CD4-positive, alpha-beta memory T cell (primary cell): ENCODE data around the gene FSTL3. TPM values are rescaled to one million over a fixed set of nuclear protein-coding genes. Genes with fewer than 3 reads are reported as not detected.

ENCODE experiments used
- CTCF ChIA-PET: fragments of 350-600 bp; sonication (Branson Sonifier 250); formaldehyde crosslinking; loops from one replicate; lab custom pipeline; 2021; ENCODE audit warnings: inconsistent platforms; ENCODE audit not compliant: partially characterized antibody; lab: Charles Lee
- POLR2A ChIA-PET: fragments of 350-600 bp; sonication (Branson Sonifier 250); formaldehyde crosslinking; loops from one replicate; lab custom pipeline; 2021; ENCODE audit not compliant: partially characterized antibody; lab: Charles Lee
- DNase-seq, 5 donors: peaks; one replicate each; pipeline versions ENCODE4 v3.0.0 to v3.0.0-alpha.2; 2020 to 2022; ENCODE audit warnings: mixed read lengths in 1 of 5
- H3K27ac ChIP-seq: one replicate; pipeline ENCODE4 v1.7.0; 2013; ENCODE audit warnings: low read depth, low read length
- H3K27me3 ChIP-seq: 2 replicates; pipeline ENCODE4 v1.7.0; 2013; ENCODE audit warnings: mild to moderate bottlenecking, low read length, moderate library complexity; ENCODE audit not compliant: insufficient read depth
- H3K36me3 ChIP-seq: 2 replicates; pipeline ENCODE4 v1.7.0; 2013; ENCODE audit warnings: mild to moderate bottlenecking, low read length, moderate library complexity; ENCODE audit not compliant: insufficient read depth
- H3K4me1 ChIP-seq: 2 replicates; pipeline ENCODE4 v1.7.0; 2013; ENCODE audit warnings: mild to moderate bottlenecking, low read length, moderate library complexity; ENCODE audit not compliant: insufficient read depth
- H3K4me3 ChIP-seq, 2 donors: one replicate each; pipeline ENCODE4 v1.7.0; 2013; ENCODE audit warnings: low read length in 2 of 2, mild to moderate bottlenecking in 1 of 2
- H3K9me3 ChIP-seq, 2 donors: one replicate each; pipeline ENCODE4 v1.7.0; 2013; ENCODE audit warnings: low read length in 2 of 2, control low read depth in 1 of 2; ENCODE audit not compliant: control insufficient read depth in 1 of 2
- H3K27ac Mint-ChIP-seq, 7 donors: one replicate each; pipeline ENCODE4 v1.8.0; 2020 to 2021; ENCODE audit warnings: mixed read lengths in 7 of 7, mild to moderate bottlenecking in 6 of 7, inconsistent platforms in 3 of 7, moderate library complexity in 3 of 7
- H3K27me3 Mint-ChIP-seq, 2 donors: one replicate each; pipeline ENCODE4 v1.8.0; 2020 to 2021; ENCODE audit warnings: mixed read lengths in 2 of 2
- H3K36me3 Mint-ChIP-seq, 2 donors: one replicate each; pipeline ENCODE4 v1.8.0; 2020 to 2021; ENCODE audit warnings: mixed read lengths in 2 of 2, inconsistent platforms in 1 of 2, mild to moderate bottlenecking in 1 of 2
- H3K4me1 Mint-ChIP-seq, 4 donors: one replicate each; pipeline ENCODE4 v1.8.0; 2020 to 2021; ENCODE audit warnings: mixed read lengths in 4 of 4, mild to moderate bottlenecking in 1 of 4
- H3K4me3 Mint-ChIP-seq, 8 donors: one replicate each; pipeline ENCODE4 v1.8.0; 2020 to 2021; ENCODE audit warnings: mixed read lengths in 8 of 8, mild to moderate bottlenecking in 7 of 8, moderate library complexity in 6 of 8, inconsistent platforms in 3 of 8
- H3K9me3 Mint-ChIP-seq, 8 donors: one replicate each; pipeline ENCODE4 v1.8.0; 2020 to 2021; ENCODE audit warnings: mixed read lengths in 8 of 8, mild to moderate bottlenecking in 5 of 8, inconsistent platforms in 3 of 8, moderate library complexity in 1 of 8
- intact Hi-C: fragments of 100-400 bp; cut with micrococcal nuclease; formaldehyde crosslinking; loops from one replicate; pipeline ENCODE4 v1.15.1; 2023
- polyA plus RNA-seq, 2 donors: library from polyadenylated mRNA; unstranded; fragments of 300-500 nt; fragmentation: Illumina TruSeq; gene quantifications; one replicate each; pipeline ENCODE4 v1.2.3, GENCODE V29; 2021
- total RNA-seq, 2 experiments: library from RNA; stranded (reverse); gene quantifications; one replicate each; pipeline ENCODE4 v1.2.3, GENCODE V29; 2021

FSTL3 gene
- total and polyA plus RNA-seq, 4 experiments from 2014 or later = 2.0 to 3.4 (median 2.5) TPM

DNA sequence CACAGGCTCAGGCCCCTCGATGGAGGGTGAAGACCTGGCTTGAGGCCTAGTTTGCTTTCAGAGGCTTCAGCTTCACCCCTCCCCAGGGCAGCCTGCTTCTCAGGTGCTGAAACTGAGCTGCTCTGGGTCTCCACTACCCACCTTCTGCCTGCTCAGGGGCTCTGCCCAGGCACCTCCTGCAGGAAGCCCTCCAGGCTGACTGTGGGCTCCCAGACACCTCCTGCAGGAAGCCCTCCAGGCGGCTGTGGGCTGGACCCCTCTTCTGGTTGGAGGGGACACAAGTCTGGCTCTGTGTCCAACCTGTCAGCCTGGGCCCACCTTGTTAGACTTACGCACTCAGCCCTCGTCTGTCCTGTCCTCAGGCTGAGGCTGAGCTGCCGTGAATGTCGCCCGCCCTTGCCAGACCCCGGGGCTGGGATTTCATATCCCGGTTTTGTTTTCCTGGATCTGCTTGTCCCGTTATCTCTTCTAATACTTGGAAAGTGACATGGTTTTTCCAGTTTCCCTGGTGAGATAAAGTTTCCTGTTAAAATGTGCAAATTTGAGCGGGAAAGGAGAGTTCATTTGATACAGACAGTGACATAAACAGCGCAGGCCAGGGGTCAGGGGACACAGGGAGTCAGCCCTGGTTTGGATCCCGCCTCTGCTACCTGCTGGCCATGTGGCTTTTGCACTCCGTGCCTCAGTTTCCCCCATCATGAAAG lies 53.9 kb downstream of the FSTL3 start:
- H3K27ac ChIP-seq = no peak overlapping the region
- peak in 1 of 5 donors; percentile 25 for DNase-seq
- peaks cover 7 to 18% (median 9%) of the 10 kb centered on the region in 4 donors for H3K4me1 Mint-ChIP-seq
- H3K27me3 Mint-ChIP-seq = peaks cover 0 to 3% of the 10 kb centered on the region in 2 donors
- H3K4me1 ChIP-seq = no peaks in the 10 kb centered on the region
- H3K9me3 Mint-ChIP-seq = peaks cover 0 to 2% (median 0%) of the 10 kb centered on the region in 8 donors
- no peaks in the 10 kb centered on the region for H3K36me3 Mint-ChIP-seq
- no peak overlapping the region for H3K4me3 ChIP-seq
- POLR2A ChIA-PET = no interaction called here
- no peak overlapping the region for H3K4me3 Mint-ChIP-seq
- CTCF ChIA-PET = no interaction called here
- H3K27me3 ChIP-seq = no peaks in the 10 kb centered on the region
- no peaks in the 10 kb centered on the region for H3K9me3 ChIP-seq
- intact Hi-C loops = no loop called here
- H3K36me3 ChIP-seq = no peaks in the 10 kb centered on the region
- H3K27ac Mint-ChIP-seq = no peak overlapping the region

DNA sequence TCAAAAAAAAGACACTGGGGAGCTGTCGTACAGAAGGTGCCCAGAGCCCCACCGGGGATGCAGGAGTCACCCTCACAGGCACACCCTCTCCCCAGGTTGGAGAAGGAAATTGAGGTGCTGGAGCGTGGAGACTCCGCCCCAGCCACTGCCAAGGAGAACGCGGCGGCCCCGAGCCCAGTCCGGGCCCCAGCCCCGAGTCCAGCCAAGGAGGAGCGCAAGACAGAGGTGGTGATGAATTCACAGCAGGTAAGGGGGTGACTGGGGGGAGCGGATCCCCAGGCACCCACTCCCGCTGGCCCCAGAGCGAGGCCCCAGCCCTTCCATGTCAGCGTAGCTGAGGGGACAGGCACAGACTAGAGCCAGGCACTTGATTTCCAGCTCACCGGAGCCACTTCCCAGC lies 54.8 kb downstream of the FSTL3 start:
- Histone ChIP-seq H3K9me3 (no peaks in the 10 kb centered on the region), H3K27ac (no peak overlapping the region), H3K27me3 (no peaks in the 10 kb centered on the region), H3K36me3 (no peaks in the 10 kb centered on the region), H3K4me3 (no peak overlapping the region), H3K4me1 (no peaks in the 10 kb centered on the region)
- no peaks in the 10 kb centered on the region for H3K36me3 Mint-ChIP-seq
- peak overlapping the region in 2 of 7 donors; percentile 13 to 79 for H3K27ac Mint-ChIP-seq
- H3K4me1 Mint-ChIP-seq = peaks cover 7 to 18% (median 9%) of the 10 kb centered on the region in 4 donors
- H3K4me3 Mint-ChIP-seq = no peak overlapping the region
- POLR2A ChIA-PET = no interaction called here
- peaks cover 0 to 3% of the 10 kb centered on the region in 2 donors for H3K27me3 Mint-ChIP-seq
- H3K9me3 Mint-ChIP-seq = peaks cover 0 to 2% (median 0%) of the 10 kb centered on the region in 8 donors
- CTCF ChIA-PET = interaction anchor here (3.9 kb wide), 1 partner anchor 146 kb away, joined by 26 read pairs; no protein-coding TSS in a partner anchor
- no peak for DNase-seq
- intact Hi-C loops = no loop called here

DNA sequence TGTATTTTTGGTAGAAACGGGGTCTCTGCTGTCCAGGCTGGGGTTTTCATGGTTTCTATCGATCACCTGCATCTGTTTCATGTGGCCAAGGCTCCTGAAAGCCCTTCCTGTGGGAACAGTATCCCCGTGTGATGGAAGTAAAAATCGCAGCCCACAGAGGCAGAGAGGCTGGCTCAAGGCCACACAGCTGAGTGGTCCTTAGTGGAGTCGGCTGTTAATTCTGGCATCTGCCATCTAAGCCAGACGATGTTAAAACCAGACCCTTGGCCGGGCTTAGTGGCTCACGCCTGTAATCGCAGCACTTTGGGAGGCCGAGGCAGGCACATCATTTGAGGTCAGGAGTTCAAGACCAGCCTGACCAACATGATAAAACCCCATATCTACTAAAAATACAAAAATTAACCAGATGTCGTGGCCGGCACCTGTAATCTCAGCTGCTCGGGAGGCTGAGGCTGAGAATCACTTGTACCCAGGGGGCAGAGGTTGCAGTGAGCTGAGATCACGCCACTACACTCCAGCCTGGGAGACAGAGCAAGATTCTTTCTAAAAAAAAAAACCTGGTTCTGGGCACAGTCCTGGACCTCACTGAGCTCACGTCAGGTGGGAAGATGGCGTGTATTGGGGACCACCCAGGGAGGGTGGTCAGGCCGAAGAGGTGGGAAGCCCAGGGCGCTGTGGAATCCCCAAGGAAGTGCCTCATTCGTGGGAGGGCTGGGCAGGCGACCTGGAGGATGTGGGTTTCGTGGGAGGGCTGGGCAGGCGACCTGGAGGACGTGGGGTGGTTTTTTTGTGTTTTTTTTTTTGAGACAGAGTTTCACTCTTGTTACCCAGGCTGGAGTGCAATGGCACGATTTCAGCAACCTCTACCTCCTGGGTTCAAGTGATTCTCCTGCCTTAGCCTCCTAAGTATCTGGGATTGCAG lies 56.2 kb downstream of the FSTL3 start:
- DNase-seq = no peak
- H3K27ac Mint-ChIP-seq = peak overlapping the region in 2 of 7 donors; percentile 15 to 59

More for the DNA sequence above, 56.2 kb downstream of the FSTL3 start:
- H3K36me3 Mint-ChIP-seq = no peaks in the 10 kb centered on the region
- H3K4me1 Mint-ChIP-seq = peaks cover 7 to 18% (median 10%) of the 10 kb centered on the region in 4 donors
- intact Hi-C loops = no loop called here
- CTCF ChIA-PET = interaction anchor here (0.5 to 3.9 kb wide), 2 partner anchors 67 to 148 kb away, joined by 5 to 26 read pairs; no protein-coding TSS in a partner anchor
- peaks cover 0 to 2% (median 0%) of the 10 kb centered on the region in 8 donors for H3K9me3 Mint-ChIP-seq
- POLR2A ChIA-PET = no interaction called here
- Histone ChIP-seq H3K27me3 (no peaks in the 10 kb centered on the region), H3K4me1 (no peaks in the 10 kb centered on the region), H3K36me3 (no peaks in the 10 kb centered on the region), H3K9me3 (no peaks in the 10 kb centered on the region), H3K27ac (no peak overlapping the region), H3K4me3 (no peak overlapping the region)
- H3K27me3 Mint-ChIP-seq = peaks cover 0 to 2% of the 10 kb centered on the region in 2 donors
- H3K4me3 Mint-ChIP-seq = no peak overlapping the region

Other genes starting within 250 kb of the FSTL3 start
- under 1 TPM; 0.55 to 0.64 TPM for gene SHC2, start 215.4 kb upstream of the FSTL3 start, total RNA-seq
- not detected for gene SHC2, start 215.4 kb upstream of the FSTL3 start, polyA plus RNA-seq
- gene MADCAM1, start 179.9 kb upstream of the FSTL3 start, total RNA-seq = 1 to 10 TPM; 1.5 to 1.9 TPM
- gene MADCAM1, start 179.9 kb upstream of the FSTL3 start, polyA plus RNA-seq = under 1 TPM; 0.11 to 0.24 TPM
- 10 to 100 TPM; 31.8 to 32.0 TPM for gene TPGS1, start 168.9 kb upstream of the FSTL3 start, total RNA-seq
- 10 to 100 TPM; 22.2 to 37.6 TPM for gene TPGS1, start 168.9 kb upstream of the FSTL3 start, polyA plus RNA-seq
- 10 to 100 TPM; 44.4 to 46.6 TPM for gene CDC34, start 144.6 kb upstream of the FSTL3 start, total RNA-seq
- gene CDC34, start 144.6 kb upstream of the FSTL3 start, polyA plus RNA-seq = 10 to 100 TPM; 26.7 to 44.0 TPM
- 10 to 100 TPM; 25.5 to 28.7 TPM for gene GZMM, start 132.3 kb upstream of the FSTL3 start, total RNA-seq
- 100 to 1,000 TPM in 1 of 2 donors, 10 to 100 TPM in 1; 82.1 to 122 TPM for gene GZMM, start 132.3 kb upstream of the FSTL3 start, polyA plus RNA-seq
- 100 to 1,000 TPM; 150 to 151 TPM for gene BSG, start 103.8 kb upstream of the FSTL3 start, total RNA-seq
- 100 to 1,000 TPM; 332 to 346 TPM for gene BSG, start 103.8 kb upstream of the FSTL3 start, polyA plus RNA-seq
- 1 to 10 TPM; 2.5 to 2.9 TPM for gene HCN2, start 86.5 kb upstream of the FSTL3 start, total RNA-seq
- gene HCN2, start 86.5 kb upstream of the FSTL3 start, polyA plus RNA-seq = not detected
- gene POLRMT, start 42.9 kb upstream of the FSTL3 start, total RNA-seq = 100 to 1,000 TPM in 1 of 2 experiments, 10 to 100 TPM in 1; 98.9 to 103 TPM
- gene POLRMT, start 42.9 kb upstream of the FSTL3 start, polyA plus RNA-seq = 10 to 100 TPM; 31.6 to 58.4 TPM
- 1 to 10 TPM; 1.8 to 1.9 TPM for gene FGF22, start 36.5 kb upstream of the FSTL3 start, total RNA-seq
- gene FGF22, start 36.5 kb upstream of the FSTL3 start, polyA plus RNA-seq = not detected
- 100 to 1,000 TPM; 105 to 112 TPM for gene RNF126, start 13.2 kb upstream of the FSTL3 start, total RNA-seq
- 10 to 100 TPM; 82.3 to 95.6 TPM for gene RNF126, start 13.2 kb upstream of the FSTL3 start, polyA plus RNA-seq
- not detected for gene PRSS57, start 19.1 kb downstream of the FSTL3 start, total RNA-seq
- gene PRSS57, start 19.1 kb downstream of the FSTL3 start, polyA plus RNA-seq = not detected
- not detected for gene PALM, start 32.5 kb downstream of the FSTL3 start, total RNA-seq
- gene PALM, start 32.5 kb downstream of the FSTL3 start, polyA plus RNA-seq = not detected
- gene MISP, start 74.7 kb downstream of the FSTL3 start, total RNA-seq = not detected
- gene MISP, start 74.7 kb downstream of the FSTL3 start, polyA plus RNA-seq = not detected
- 100 to 1,000 TPM; 315 TPM for gene PTBP1, start 121.1 kb downstream of the FSTL3 start, total RNA-seq
- 100 to 1,000 TPM in 1 of 2 donors, 10 to 100 TPM in 1; 67.7 to 177 TPM for gene PTBP1, start 121.1 kb downstream of the FSTL3 start, polyA plus RNA-seq
- gene PLPPR3, start 145.6 kb downstream of the FSTL3 start, total RNA-seq = not detected
- not detected for gene PLPPR3, start 145.6 kb downstream of the FSTL3 start, polyA plus RNA-seq
- not detected for gene AZU1, start 151.4 kb downstream of the FSTL3 start, total RNA-seq
- not detected for gene AZU1, start 151.4 kb downstream of the FSTL3 start, polyA plus RNA-seq
- gene PRTN3, start 164.6 kb downstream of the FSTL3 start, total RNA-seq = not detected
- not detected for gene PRTN3, start 164.6 kb downstream of the FSTL3 start, polyA plus RNA-seq
- gene ELANE, start 175.9 kb downstream of the FSTL3 start, total RNA-seq = not detected
- not detected for gene ELANE, start 175.9 kb downstream of the FSTL3 start, polyA plus RNA-seq
- gene CFD, start 183.3 kb downstream of the FSTL3 start, total RNA-seq = 1 to 10 TPM in 1 of 2 experiments, under 1 TPM in 1; 0.91 to 1.1 TPM
- 1 to 10 TPM in 1 of 2 donors, not detected in 1; 4.8 TPM for gene CFD, start 183.3 kb downstream of the FSTL3 start, polyA plus RNA-seq
- 10 to 100 TPM; 68.3 to 71.7 TPM for gene MED16, start 216.8 kb downstream of the FSTL3 start, total RNA-seq
- 100 to 1,000 TPM in 1 of 2 donors, 10 to 100 TPM in 1; 48.6 to 125 TPM for gene MED16, start 216.8 kb downstream of the FSTL3 start, polyA plus RNA-seq
- gene RNU6-9, start 217.1 kb downstream of the FSTL3 start, total RNA-seq = not detected
- not detected for gene RNU6-9, start 217.1 kb downstream of the FSTL3 start, polyA plus RNA-seq
- 100 to 1,000 TPM; 153 to 160 TPM for gene R3HDM4, start 236.8 kb downstream of the FSTL3 start, total RNA-seq
- gene R3HDM4, start 236.8 kb downstream of the FSTL3 start, polyA plus RNA-seq = 100 to 1,000 TPM; 203 to 230 TPM
- gene KISS1R, start 240.9 kb downstream of the FSTL3 start, total RNA-seq = 1 to 10 TPM in 1 of 2 experiments, under 1 TPM in 1; 0.79 to 1.2 TPM
- gene KISS1R, start 240.9 kb downstream of the FSTL3 start, polyA plus RNA-seq = under 1 TPM; 0.59 TPM
- gene ARID3A, start 249.6 kb downstream of the FSTL3 start, total RNA-seq = 1 to 10 TPM; 9.2 to 9.6 TPM
- 1 to 10 TPM in 1 of 2 donors, under 1 TPM in 1; 0.27 to 1.1 TPM for gene ARID3A, start 249.6 kb downstream of the FSTL3 start, polyA plus RNA-seq